Stimulated activated CD8-positive, alpha-beta memory T cell treated with anti-CD3 and anti-CD28 coated beads, Interleukin-7, amount 100 ng/mL, for 24 hours (primary cell): ENCODE measurements around the gene ZNF628.

Source experiments
- DNase-seq: peaks from one replicate; pipeline ENCODE4 v3.0.0-alpha.2; 2020; ENCODE audit warnings: low read depth

The ZNF628 gene

DNA sequence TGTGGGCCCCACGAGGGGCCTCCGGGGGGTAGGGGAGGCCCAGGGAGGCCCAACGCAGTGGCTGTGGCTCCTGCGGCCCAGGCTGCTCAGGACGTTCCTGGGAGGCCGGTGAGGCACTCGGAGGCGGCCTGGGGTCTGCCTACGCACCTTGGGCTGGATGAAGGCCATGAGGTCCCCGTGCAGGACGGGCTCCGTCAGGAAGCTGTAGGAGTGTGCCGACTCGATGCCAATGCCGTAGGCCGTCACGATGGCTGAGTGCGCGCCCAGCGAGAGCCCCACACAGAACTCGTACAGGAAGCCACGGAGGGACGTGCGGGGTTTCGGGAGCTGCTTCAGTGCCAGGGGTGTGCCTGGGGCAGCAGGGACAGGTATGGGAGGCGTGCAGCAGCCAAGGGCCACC is 54.6 kb downstream of the ZNF628 start:
- DNase-seq, result no peak
